ENCODE data around the gene ARTN. TPM values are rescaled to one million over a fixed set of nuclear protein-coding genes. Genes with fewer than 3 reads are reported as not detected.

Gene ARTN
- total and polyA plus RNA-seq, 9 of the 15 experiments (the other 6 are each of a cell fraction or from before 2014, with no cell fraction given) = 0.06 to 0.38 TPM; not detected in 7

- TF ChIP-seq E2F6 (IDR thresholded peaks at IDR 0.05; ENCODE audit: borderline replicate concordance in 1 of 2, extremely low read depth in 1 of 2, insufficient read depth in 1 of 2, insufficient read length in 1 of 2, low read depth in 1 of 2, low read length in 1 of 2, poor library complexity in 1 of 2, severe bottlenecking in 1 of 2) (peak in 1 of 2 experiments; percentile 28), CREBBP (IDR thresholded peaks at IDR 0.05; ENCODE audit: low read depth, low read length) (no peak), ZNF282 (CRISPR knock-in tag; IDR thresholded peaks at IDR 0.05) (no peak), E4F1 (CRISPR knock-in tag; IDR thresholded peaks at IDR 0.05; ENCODE audit: borderline replicate concordance) (no peak), SMARCA5 (IDR thresholded peaks at IDR 0.05) (peak; percentile 22; the same call in 1 of the 2 replicates), OTX1 (CRISPR knock-in tag; IDR thresholded peaks at IDR 0.05) (no peak), KDM2B (CRISPR knock-in tag; IDR thresholded peaks at IDR 0.05) (no peak), ZBED1 (IDR thresholded peaks at IDR 0.05) (no peak), ZHX1 (conservative IDR thresholded peaks at IDR 0.05; ENCODE audit: low read length) (no peak), REST (IDR thresholded peaks at IDR 0.05; ENCODE audit: borderline replicate concordance) (peak; percentile 93), REST (CRISPR knock-in tag; IDR thresholded peaks at IDR 0.05; ENCODE audit: low read depth) (no peak), PTBP1 (IDR thresholded peaks at IDR 0.05; ENCODE audit: low read depth, low read length) (no peak), PRPF4 (IDR thresholded peaks at IDR 0.05; ENCODE audit: insufficient read depth, low read depth, low read length, poor library complexity, severe bottlenecking) (no peak)
Observed at GRCh38 chr1:43975249-43975961, 41.8 kb downstream of the ARTN start (continued).

Measured in K562 (cell line).